HG02798 (cell line): ENCODE results near the gene CSTPP1.
"Not testable (repeated sequence)": the region's sequence is repeated elsewhere in the genome, so short reads cannot be mapped to it uniquely, and the experiment has no call there.

ENCODE experiments used
- ATAC-seq: cut with Tn5 transposase; IDR thresholded peaks from one replicate; pipeline ENCODE4 v1.9.1; 2021; ENCODE audit warnings: mild to moderate bottlenecking; ENCODE audit not compliant: unreplicated experiment, poor library complexity

The CSTPP1 gene

DNA sequence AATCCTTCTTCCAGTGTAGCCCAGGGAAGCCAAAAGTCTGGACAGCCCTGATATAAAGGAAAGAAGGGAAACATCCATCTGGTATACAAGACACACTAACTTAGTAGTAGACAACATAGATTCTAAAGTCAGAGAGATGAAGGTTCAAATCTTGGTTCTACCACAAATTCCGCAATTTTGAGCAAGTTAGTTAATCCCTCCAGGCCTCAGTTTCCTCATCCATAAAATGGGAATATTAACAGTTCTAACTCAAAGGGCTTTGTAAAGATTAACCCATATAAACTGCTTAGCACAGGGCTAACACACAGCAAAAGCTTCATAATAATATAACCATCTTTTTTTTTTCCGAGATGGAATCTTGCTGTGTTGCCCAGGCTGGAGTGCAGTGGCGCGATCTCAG is 29.0 kb upstream of the CSTPP1 start:
- no peak for ATAC-seq

DNA sequence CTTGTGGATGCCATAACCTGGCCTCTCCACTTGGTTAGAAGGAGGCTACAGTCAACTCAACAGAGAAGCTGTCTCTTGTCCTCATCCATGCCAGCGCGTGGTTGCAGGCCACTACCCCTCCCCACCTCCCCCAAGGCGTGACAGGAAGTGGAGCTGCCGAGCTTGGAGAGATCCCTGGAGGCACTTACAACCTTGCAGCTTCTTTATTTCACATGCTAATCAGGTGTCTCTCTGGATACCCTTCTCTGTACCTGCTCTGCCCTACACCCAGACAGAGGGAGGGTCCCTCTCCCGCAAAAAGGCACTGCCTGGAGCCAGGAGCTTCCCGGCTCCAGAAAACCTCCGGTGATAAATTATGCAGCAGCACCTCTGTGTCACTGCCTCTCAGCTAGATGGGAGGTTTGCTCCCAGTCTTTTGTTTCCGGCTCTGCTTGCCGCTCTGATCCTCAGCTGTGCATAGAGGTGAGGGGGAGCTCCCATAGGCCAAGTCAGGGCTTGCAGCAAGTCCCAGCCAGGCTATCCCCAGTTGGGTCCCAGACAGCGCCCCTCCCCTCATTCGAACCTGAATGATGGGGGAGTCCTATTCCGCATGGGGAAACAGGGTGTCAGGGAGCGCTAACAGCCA is 23.9 kb upstream of the CSTPP1 start:
- no peak for ATAC-seq

DNA sequence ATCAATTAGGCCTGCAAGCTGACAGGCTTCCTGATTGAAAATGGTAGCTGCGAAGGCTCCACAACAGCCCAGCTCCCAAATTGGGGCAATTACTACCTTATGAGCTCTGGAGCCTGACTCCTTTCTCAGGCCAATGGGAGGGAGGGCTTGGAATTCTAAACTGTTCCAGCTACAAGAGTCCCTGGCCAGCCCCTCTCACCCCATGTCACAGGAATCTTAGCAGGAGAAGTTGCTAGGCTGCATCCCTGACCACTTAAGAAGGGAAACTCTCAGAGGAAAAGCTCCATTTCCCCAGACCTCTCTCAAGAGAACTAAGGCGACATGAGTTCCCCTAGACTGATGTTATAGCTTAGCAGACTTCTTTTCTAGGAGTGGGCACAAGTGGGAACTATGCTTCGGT is 23.1 kb upstream of the CSTPP1 start:
- no peak for ATAC-seq

GRCh38 chr11:46914363-46914762 is 22.2 kb upstream of the CSTPP1 start:
- no peak for ATAC-seq

DNA sequence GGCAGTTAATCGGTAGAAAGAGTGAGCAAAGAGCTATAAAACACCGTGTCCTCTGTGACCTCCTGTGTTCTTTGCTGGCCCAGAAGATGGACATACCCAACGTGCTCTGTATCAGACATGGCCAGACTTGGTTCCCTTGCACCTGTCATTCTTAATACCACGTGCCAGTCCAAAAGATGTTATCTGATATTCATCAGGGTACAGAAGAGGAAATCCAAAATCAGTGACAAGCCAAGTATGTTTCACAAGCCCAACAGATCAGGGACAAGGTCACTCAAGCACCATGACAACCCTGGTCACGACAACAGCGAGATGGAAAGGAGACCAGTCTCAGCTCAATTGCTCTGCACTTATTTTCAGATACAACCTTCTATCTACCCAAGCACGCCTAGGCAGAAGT is 21.7 kb upstream of the CSTPP1 start:
- ATAC-seq: no peak

GRCh38 chr11:46916286-46917108 is 20.1 kb upstream of the CSTPP1 start:
- no peak for ATAC-seq

GRCh38 chr11:46917109-46917761 is 19.3 kb upstream of the CSTPP1 start:
- ATAC-seq: no peak

- no peak for ATAC-seq
These were observed 18.8 kb upstream of the CSTPP1 start for GRCh38 chr11:46917762-46918082.

- peak; percentile 53 for ATAC-seq
These were observed 18.3 kb upstream of the CSTPP1 start, which contains the start of gene LRP4 for GRCh38 chr11:46918083-46918787. TSS of gene LRP4 (minus strand) at chr11:46918550. CDS start at chr11:46918379, 171 bp downstream.

GRCh38 chr11:46918788-46919513 is 17.6 kb upstream of the CSTPP1 start:
- ATAC-seq: no peak

- ATAC-seq: no peak
These were observed 15.8 kb upstream of the CSTPP1 start for GRCh38 chr11:46920755-46921154.

GRCh38 chr11:46927928-46928327 is 8.6 kb upstream of the CSTPP1 start:
- not testable (repeated sequence) for ATAC-seq

DNA sequence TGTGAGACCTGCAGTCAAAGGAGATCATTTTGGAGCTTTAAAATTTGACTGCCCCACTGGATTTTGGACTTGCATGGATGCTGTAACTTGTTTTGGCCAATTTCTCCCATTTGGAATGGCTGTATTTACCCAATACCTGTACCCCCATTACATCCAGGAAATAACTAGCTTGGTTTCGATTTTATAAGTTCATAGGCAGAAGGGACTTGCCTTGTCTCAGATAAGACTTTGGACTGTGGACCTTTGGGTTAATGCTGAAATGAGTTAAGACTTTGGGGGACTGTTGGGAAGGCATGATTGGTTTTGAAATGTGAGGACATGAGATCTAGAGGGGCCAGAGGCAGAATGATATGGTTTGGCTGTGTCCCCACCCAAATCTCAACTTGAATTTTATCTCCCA is 7.9 kb upstream of the CSTPP1 start:
- ATAC-seq: not testable (repeated sequence)

GRCh38 chr11:46930089-46930488 is 6.5 kb upstream of the CSTPP1 start:
- ATAC-seq: no peak

GRCh38 chr11:46942172-46942571 is 5.6 kb downstream of the CSTPP1 start:
- no peak for ATAC-seq

- no peak for ATAC-seq
These were observed 8.0 kb downstream of the CSTPP1 start for GRCh38 chr11:46944356-46945075.

- ATAC-seq: no peak
These were observed 11.0 kb downstream of the CSTPP1 start for GRCh38 chr11:46947399-46948077.

- no peak for ATAC-seq
These were observed 12.0 kb downstream of the CSTPP1 start for GRCh38 chr11:46948378-46949131.
